NCI-H128 (cell line): Measurements from ENCODE around the gene HYCC2.
"Not testable (repeated sequence)": the region's sequence is repeated elsewhere in the genome, so short reads cannot be mapped to it uniquely, and the experiment has no call there.

Experiments
- DNase-seq: peaks from one replicate; lab custom pipeline; 2025; ENCODE audit not compliant: unreplicated experiment; lab: John Stamatoyannopoulos, UW

The HYCC2 gene

GRCh38 chr2:201072201-201072530, 695 bp upstream of the HYCC2 start:
- no peak for DNase-seq

GRCh38 chr2:201070948-201071478, 458 bp downstream of the HYCC2 start:
- DNase-seq, result no peak

GRCh38 chr2:201064797-201065329, 6.6 kb downstream of the HYCC2 start:
- DNase-seq, result no peak

GRCh38 chr2:201063516-201063915, 8.0 kb downstream of the HYCC2 start:
- DNase-seq, result not testable (repeated sequence)

GRCh38 chr2:201059961-201060755, 11.3 kb downstream of the HYCC2 start:
- DNase-seq, result no peak

GRCh38 chr2:201058914-201059313, 12.6 kb downstream of the HYCC2 start:
- DNase-seq, result no peak

- DNase-seq, result no peak
Measured at GRCh38 chr2:201057715-201058248, 13.7 kb downstream of the HYCC2 start.

- DNase-seq, result no peak
Measured at GRCh38 chr2:201057087-201057521, 14.4 kb downstream of the HYCC2 start.

- DNase-seq, result no peak
Measured at GRCh38 chr2:201049455-201049854, 22.0 kb downstream of the HYCC2 start.

- DNase-seq, result no peak
Measured at GRCh38 chr2:201046881-201047280, 24.6 kb downstream of the HYCC2 start.

GRCh38 chr2:201043050-201043449, 28.4 kb downstream of the HYCC2 start:
- DNase-seq, result not testable (repeated sequence)

GRCh38 chr2:201042451-201042850, 29.0 kb downstream of the HYCC2 start:
- DNase-seq, result not testable (repeated sequence)

GRCh38 chr2:201040867-201041628, 30.4 kb downstream of the HYCC2 start:
- no peak for DNase-seq

GRCh38 chr2:201038855-201039254, 32.6 kb downstream of the HYCC2 start:
- no peak for DNase-seq

- DNase-seq, result not testable (repeated sequence)
Measured at GRCh38 chr2:201038361-201038760, 33.1 kb downstream of the HYCC2 start.

- DNase-seq, result not testable (repeated sequence)
Measured at GRCh38 chr2:201034355-201034754, 37.1 kb downstream of the HYCC2 start.

GRCh38 chr2:201024518-201024917, 47.0 kb downstream of the HYCC2 start:
- DNase-seq, result no peak

GRCh38 chr2:201021914-201022313, 49.6 kb downstream of the HYCC2 start:
- DNase-seq, result no peak
